Measurements from ENCODE around the gene IGF1.

GRCh38 chr12:102423462-102423861 lies 56.9 kb downstream of the IGF1 start:
- TF ChIP-seq FOXK2 (conservative IDR thresholded peaks at IDR 0.05 in 1 of 2, IDR thresholded peaks at IDR 0.05 in 1 of 2; ENCODE audit: low read depth in 2 of 2) (no peak), HEY1 (CRISPR knock-in tag; IDR thresholded peaks at IDR 0.05; ENCODE audit: borderline replicate concordance) (no peak), CTCF (IDR thresholded peaks at IDR 0.05 in 2 of 3, conservative IDR thresholded peaks at IDR 0.05 in 1 of 3; ENCODE audit: insufficient read depth in 2 of 3, low read depth in 1 of 3, low read length in 3 of 3) (no peak), BRCA1 (IDR thresholded peaks at IDR 0.05) (no peak), BRCA1 (CRISPR knock-in tag; IDR thresholded peaks at IDR 0.05) (no peak), MAFG (tag; conservative IDR thresholded peaks at IDR 0.05) (peak; percentile 40; the same call in 1 of the 2 replicates), CREB3 (tag; conservative IDR thresholded peaks at IDR 0.05; ENCODE audit: low read depth) (no peak), ZNF780A (CRISPR knock-in tag; IDR thresholded peaks at IDR 0.05) (no peak), SRSF1 (IDR thresholded peaks at IDR 0.05; ENCODE audit: low read depth, low read length) (no peak), ZNF431 (CRISPR knock-in tag; IDR thresholded peaks at IDR 0.05) (no peak), ZNF318 (IDR thresholded peaks at IDR 0.05; ENCODE audit: borderline replicate concordance in 1 of 2, low read depth in 1 of 2) (no peak), ZNF24 (IDR thresholded peaks at IDR 0.05) (no peak), RAD21 (CRISPR knock-in tag; conservative IDR thresholded peaks at IDR 0.05 in 1 of 2, IDR thresholded peaks at IDR 0.05 in 1 of 2) (no peak), DMBX1 (CRISPR knock-in tag; IDR thresholded peaks at IDR 0.05; ENCODE audit: borderline replicate concordance) (no peak), TFE3 (CRISPR knock-in tag; IDR thresholded peaks at IDR 0.05) (no peak)

Data from K562 (cell line).